Frontal cortex (tissue), 4 donors: ENCODE measurements around the gene THAP3. TPM values are rescaled to one million over a fixed set of nuclear protein-coding genes. Genes with fewer than 3 reads are reported as not detected.
"Not testable (repeated sequence)": the region's sequence is repeated elsewhere in the genome, so short reads cannot be mapped to it uniquely, and the experiment has no call there.

Experiments used
- DNase-seq, 2 donors: peaks; one replicate each; pipeline ENCODE4 v3.0.0; 2012; ENCODE audit warnings: low spot score in 2 of 2
- FAIRE-seq: peaks from 2 replicates; lab custom pipeline; 2012; peaks lifted over from hg19 to GRCh38; lab: Jason Lieb, UNC
- total RNA-seq: library from RNA; depleted of rRNA; stranded (reverse); fragments of >200 nt; gene quantifications from one replicate; pipeline ENCODE4 v1.2.3, GENCODE V29; 2014
- donor health status: control.
- donor health status: control.
- donor health status: control.

THAP3 gene
- total RNA-seq, 1 donor from 2014 or later = 22.8 TPM

DNA sequence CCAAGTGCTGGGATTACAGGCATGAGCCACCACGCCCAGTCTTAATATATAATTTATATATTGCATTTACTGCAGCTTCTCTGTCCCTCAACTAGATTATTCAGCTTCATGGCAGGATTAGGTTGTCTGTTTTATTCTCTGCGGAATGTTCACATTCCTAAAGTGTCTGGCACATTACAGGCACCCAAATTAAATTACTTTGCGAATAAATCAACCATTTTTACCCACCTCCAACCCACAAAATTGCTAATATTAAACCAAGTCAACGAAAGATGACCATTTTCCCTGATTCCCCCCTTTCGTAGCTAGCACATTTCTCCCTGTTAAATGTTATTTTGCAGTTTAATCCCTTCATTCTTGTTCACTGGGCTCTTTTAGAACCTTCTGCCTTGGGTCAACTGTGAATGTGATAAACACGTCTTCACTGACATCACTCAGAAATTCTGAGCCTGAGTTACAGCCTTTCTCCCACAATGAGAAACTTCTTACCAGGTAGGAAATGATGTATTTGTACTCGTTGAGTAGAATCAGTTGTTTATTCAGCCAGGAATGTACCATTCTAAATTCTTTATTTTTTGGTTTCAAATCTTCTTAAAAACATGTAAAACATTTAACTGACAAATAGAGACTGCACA lies 35.9 kb downstream of the THAP3 start:
- DNase-seq (no peak), FAIRE-seq (no peak)

DNA sequence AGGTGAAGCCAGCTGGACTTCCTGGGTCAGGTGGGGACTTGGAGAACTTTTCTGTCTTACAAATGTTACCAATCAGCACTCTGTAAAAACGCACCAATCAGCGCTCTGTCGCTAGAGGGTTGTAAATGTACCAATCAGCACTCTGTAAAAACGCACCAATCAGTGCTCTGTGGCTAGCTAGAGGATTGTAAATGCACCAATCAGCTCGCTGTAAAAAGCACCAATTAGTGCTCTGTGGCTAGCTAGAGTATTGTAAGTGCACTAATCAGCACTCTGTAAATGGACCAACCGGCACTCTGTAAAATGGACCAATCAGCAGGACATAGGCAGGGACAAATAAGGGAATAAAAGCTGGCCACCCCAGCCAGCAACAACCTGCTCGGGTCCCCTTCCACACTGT lies 37.8 kb downstream of the THAP3 start:
- not testable (repeated sequence) for DNase-seq, FAIRE-seq

DNA sequence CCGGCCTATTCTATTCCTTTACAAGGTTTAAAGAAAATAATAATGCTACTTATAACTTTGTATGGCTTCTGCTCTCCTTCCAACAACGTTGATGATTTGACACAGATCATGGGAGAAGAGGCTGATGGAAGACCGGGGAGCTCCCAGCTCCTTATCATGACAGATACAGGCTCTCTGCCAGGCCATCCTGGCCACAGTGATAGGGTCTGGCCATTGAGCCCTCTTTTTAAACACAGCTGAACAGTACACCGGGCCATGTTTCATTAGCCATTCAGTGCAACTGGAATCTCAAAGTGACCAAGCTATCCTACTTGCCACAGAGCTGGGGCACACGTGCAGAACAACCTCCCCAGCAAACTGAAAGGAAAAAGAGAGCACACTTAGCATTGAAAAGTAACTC lies 42.0 kb downstream of the THAP3 start:
- no peak for FAIRE-seq
- DNase-seq = no peak

DNA sequence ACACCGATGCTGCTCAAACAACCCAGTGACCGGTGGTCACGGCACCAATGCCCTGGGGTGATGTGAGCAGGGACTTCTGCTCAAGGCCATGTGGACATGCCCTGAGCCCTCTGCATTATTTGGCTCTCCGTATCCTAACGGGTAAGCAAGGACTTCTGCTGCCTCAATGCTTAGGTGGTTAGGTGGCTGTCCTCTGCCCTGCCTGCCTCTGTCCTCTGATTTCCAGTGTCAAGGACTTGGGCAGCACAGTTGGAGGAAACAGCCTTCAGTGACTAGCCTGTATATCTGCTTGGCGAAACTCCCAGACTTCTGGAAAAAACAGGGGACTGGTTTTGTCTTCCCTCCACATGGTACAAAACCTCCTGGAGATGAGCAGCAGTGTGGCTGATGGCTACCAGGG lies 42.5 kb downstream of the THAP3 start:
- FAIRE-seq = no peak
- no peak for DNase-seq

DNA sequence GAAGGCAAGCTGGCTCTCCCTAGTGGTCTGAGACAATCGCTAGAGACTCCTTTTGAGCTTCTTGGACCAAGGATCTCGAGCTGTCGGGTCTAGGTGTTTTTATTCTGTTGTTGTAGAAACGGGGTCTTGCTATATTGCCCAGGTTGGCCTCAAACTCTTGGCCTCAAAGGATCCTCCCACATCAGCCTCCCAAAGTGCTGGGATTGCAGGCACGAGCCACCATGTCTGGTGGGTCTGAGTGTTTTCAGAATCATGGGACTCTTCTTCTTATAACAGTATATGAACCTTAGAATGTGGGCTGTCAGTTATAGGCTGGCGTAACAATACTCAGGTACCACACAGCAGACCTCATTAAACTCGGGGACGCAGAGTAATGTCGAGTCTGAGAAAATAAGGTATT lies 43.8 kb downstream of the THAP3 start:
- FAIRE-seq = no peak

DNA sequence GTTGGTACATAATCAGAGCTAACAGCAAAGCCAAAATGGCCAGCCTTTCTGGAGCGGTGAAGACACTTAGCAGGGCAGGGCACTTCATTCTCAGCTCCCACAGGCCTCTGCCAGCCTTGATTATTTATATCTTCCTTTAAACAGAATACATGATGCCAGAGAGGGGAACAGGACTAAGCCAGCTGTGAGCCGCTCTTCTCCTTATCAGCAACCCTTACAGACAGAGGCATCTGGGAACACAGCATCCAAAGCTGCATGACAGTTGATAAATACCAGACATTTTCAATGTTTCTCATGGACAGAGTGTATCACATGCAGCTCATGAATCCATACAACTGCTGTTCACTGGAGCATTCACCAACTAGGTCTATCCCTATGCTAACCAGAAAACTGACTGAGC lies 47.9 kb downstream of the THAP3 start:
- FAIRE-seq (no peak), DNase-seq (no peak)

More for the DNA sequence above, 43.8 kb downstream of the THAP3 start:
- no peak for DNase-seq

DNA sequence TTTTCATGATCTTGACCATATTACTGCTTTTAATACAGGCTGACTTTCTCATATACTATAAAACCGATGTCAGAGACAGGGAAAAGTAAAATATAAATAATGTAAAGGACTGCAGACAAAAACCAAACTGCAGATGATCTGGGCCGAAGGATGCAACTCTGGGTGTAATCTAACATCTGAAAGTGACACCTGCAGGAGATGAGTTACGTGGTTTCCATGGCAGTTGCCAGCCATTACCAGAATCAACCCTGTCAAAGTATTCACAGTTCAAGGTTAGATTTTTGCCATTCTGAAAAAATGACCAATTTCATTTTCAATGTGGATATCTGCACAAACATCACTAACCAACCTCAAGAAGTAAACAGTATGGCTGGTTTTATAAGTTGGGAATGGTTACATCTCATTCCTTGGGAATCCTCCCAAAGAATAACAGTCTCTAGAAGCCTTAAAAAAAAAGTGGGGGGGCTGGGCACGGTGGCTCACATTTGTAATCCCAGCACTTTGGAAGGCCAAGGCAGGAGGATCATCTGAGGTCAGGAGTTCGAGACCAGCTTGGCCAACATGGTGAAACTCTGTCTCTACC lies 49.2 kb downstream of the THAP3 start:
- DNase-seq (no peak), FAIRE-seq (no peak)

DNA sequence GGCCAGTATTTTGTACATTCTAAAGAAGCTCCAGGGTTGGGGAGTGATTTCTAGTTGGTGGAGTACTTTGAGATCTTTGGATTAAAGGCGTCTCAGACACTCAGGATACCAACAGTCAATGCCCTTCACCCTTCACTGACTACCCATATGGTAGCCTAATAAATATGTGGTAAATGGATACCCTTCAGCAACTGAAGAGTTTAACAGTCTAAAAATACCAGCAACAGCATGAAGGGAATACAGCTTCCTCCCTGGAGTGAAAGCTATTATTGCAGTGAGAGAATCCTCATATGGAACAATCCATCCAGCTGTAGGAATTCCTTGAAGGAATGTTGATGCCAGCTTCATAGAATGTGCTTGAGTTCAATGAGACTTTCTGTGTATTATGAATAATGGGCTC lies 50.1 kb downstream of the THAP3 start:
- no peak for DNase-seq
- FAIRE-seq = no peak

DNA sequence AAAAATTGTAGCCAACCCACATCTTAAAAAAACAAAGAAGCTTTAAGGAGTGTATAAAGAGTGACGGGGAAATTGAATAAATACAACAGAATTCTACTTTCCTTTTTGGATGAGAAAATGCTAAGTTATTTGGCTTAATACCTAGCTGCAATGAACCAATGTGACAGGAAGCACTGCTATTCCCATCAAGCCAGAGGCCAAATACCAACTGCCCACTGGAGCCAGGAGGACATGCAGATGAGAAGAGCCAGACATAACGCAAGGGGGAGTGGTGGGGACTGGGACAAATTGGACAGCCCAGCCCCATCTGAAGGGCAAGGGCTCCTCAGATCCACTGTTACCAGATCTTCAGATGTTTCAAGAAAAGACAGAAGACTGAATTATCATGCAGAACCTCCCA lies 51.3 kb downstream of the THAP3 start:
- no peak for DNase-seq
- FAIRE-seq = no peak

Other genes with a start within 250 kb of the THAP3 start
- gene ACOT7, start 231.1 kb upstream of the THAP3 start, total RNA-seq = 40.8 TPM
- not detected for gene HES2, start 204.9 kb upstream of the THAP3 start, total RNA-seq
- gene ESPN, start 200.1 kb upstream of the THAP3 start, total RNA-seq = not detected
- 9.0 TPM for gene TNFRSF25, start 158.7 kb upstream of the THAP3 start, total RNA-seq
- 24.9 TPM for gene PLEKHG5, start 133.2 kb upstream of the THAP3 start, total RNA-seq
- 35.9 TPM for gene NOL9, start 70.4 kb upstream of the THAP3 start, total RNA-seq
- gene TAS1R1, start 69.6 kb upstream of the THAP3 start, total RNA-seq = not detected
- gene ZBTB48, start 44.9 kb upstream of the THAP3 start, total RNA-seq = 11.4 TPM
- gene KLHL21, start 22.0 kb upstream of the THAP3 start, total RNA-seq = 8.2 TPM
- gene PHF13, start 11.1 kb upstream of the THAP3 start, total RNA-seq = 14.3 TPM
- gene DNAJC11, start 76.9 kb downstream of the THAP3 start, total RNA-seq = 24.5 TPM
- 127 TPM for gene CAMTA1, start 160.6 kb downstream of the THAP3 start, total RNA-seq